Keratinocyte (primary cell): Measurements from ENCODE around the gene MBTPS1. TPM values are rescaled to one million over a fixed set of nuclear protein-coding genes. Genes with fewer than 3 reads are reported as not detected.

Experiments used
- DNase-seq: peaks from one replicate; pipeline ENCODE4 v3.0.0-alpha.2; 2011; ENCODE audit warnings: low read depth, missing footprints, low spot score
- FAIRE-seq: peaks from 2 replicates; lab custom pipeline; 2011; peaks lifted over from hg19 to GRCh38; lab: Jason Lieb, UNC
- H2AFZ ChIP-seq: 2 replicates; pipeline ENCODE4 v1.6.0; 2012; ENCODE audit warnings: low read length, control low read depth, inconsistent platforms; ENCODE audit not compliant: control insufficient read depth
- H3K27ac ChIP-seq: 2 replicates; pipeline ENCODE4 v1.5.1; 2011; ENCODE audit warnings: low read length; ENCODE audit not compliant: control insufficient read depth, insufficient read depth
- H3K27me3 ChIP-seq: 3 replicates; pipeline ENCODE4 v1.6.0; 2011; ENCODE audit warnings: low read length; ENCODE audit not compliant: control insufficient read depth, insufficient read depth; ENCODE audit errors: extremely low read depth
- H3K36me3 ChIP-seq, 2 experiments: 2 replicates in 1 of 2; 3 replicates in 1 of 2; pipeline ENCODE4 v1.5.1; 2011; ENCODE audit warnings: low read length in 2 of 2, mild to moderate bottlenecking in 1 of 2; ENCODE audit not compliant: control insufficient read depth in 2 of 2, insufficient read depth in 2 of 2; ENCODE audit errors: extremely low read depth in 1 of 2
- H3K4me1 ChIP-seq: 3 replicates; pipeline ENCODE4 v1.5.1; 2011; ENCODE audit warnings: low read length; ENCODE audit not compliant: control insufficient read depth, insufficient read depth; ENCODE audit errors: extremely low read depth
- H3K4me2 ChIP-seq: 3 replicates; pipeline ENCODE4 v1.6.0; 2011; ENCODE audit warnings: low read depth, low read length; ENCODE audit not compliant: control insufficient read depth, insufficient read depth; ENCODE audit errors: extremely low read depth
- H3K4me3 ChIP-seq, 3 experiments: fragments of 200-600 bp in 1 of 3; sonication (generic) in 1 of 3; 2 replicates in 2 of 3; 3 replicates in 1 of 3; pipeline ENCODE4 v1.5.1; 2011 to 2016; ENCODE audit warnings: low read length in 3 of 3, mild to moderate bottlenecking in 3 of 3, control low read depth in 2 of 3, inconsistent platforms in 1 of 3, low read depth in 1 of 3, mixed read lengths in 1 of 3, mixed run types in 1 of 3, moderate library complexity in 1 of 3; ENCODE audit not compliant: control insufficient read depth in 2 of 3, insufficient read depth in 2 of 3; ENCODE audit errors: extremely low read depth in 1 of 3
- H3K79me2 ChIP-seq: 2 replicates; pipeline ENCODE4 v1.6.0; 2012; ENCODE audit warnings: low read length; ENCODE audit not compliant: control insufficient read depth, insufficient read depth
- H3K9ac ChIP-seq: 3 replicates; pipeline ENCODE4 v1.6.0; 2011; ENCODE audit warnings: low read length; ENCODE audit not compliant: control insufficient read depth, insufficient read depth; ENCODE audit errors: extremely low read depth
- H3K9me1 ChIP-seq: 3 replicates; pipeline ENCODE4 v1.6.0; 2011; ENCODE audit warnings: low read length; ENCODE audit not compliant: control insufficient read depth, insufficient read depth; ENCODE audit errors: extremely low read depth
- H3K9me3 ChIP-seq: 2 replicates; pipeline ENCODE4 v1.5.1; 2012; ENCODE audit warnings: low read depth, low read length; ENCODE audit not compliant: control insufficient read depth
- H4K20me1 ChIP-seq: 3 replicates; pipeline ENCODE4 v1.6.0; 2011; ENCODE audit warnings: low read length; ENCODE audit not compliant: control insufficient read depth, insufficient read depth; ENCODE audit errors: extremely low read depth
- EZH2 ChIP-seq: IDR thresholded peaks from one replicate; pipeline ENCODE4 v1.6.1; 2012; ENCODE audit warnings: inconsistent platforms, mild to moderate bottlenecking, low read length, moderate library complexity
- dilution Hi-C: fragments of 300-500 bp; cut with MboI; formaldehyde crosslinking; loops from one replicate; pipeline ENCODE4 v1.7.0; 2020; ENCODE audit warnings: low sequenced_read_pairs; ENCODE audit not compliant: extremely low pct_ligation_motif_present
- polyA plus RNA-seq, 5 experiments: library from polyadenylated mRNA; depleted of rRNA in 3 of 5; stranded (reverse) in 3 of 5; stranded (forward) in 1 of 5; unstranded in 1 of 5; fragments of >200 nt; gene quantifications; 1 replicate in 1 of 5; 2 replicates in 3 of 5; 3 replicates in 1 of 5; pipeline versions ENCODE4 v1.2.1 to v1.2.3, GENCODE V29; 2011 to 2012; ENCODE audit warnings: missing spikeins in 2 of 5, low read depth in 1 of 5, low replicate concordance in 1 of 5
- small RNA-seq, 3 experiments: library from RNA; depleted of rRNA; stranded (forward); fragments of <200 nt; gene quantifications; one replicate each; pipeline ENCODE3, GENCODE V24; 2012; ENCODE audit warnings: low read depth in 3 of 3, low replicate concordance in 1 of 3; ENCODE audit not compliant: insufficient read length in 3 of 3
- TF ChIP-seq, protein P1 (sequence below), 3 experiments: IDR thresholded peaks in 1 of 3; conservative IDR thresholded peaks in 1 of 3; optimal IDR thresholded peaks in 1 of 3; 2 replicates in 2 of 3; 3 replicates in 1 of 3; pipeline versions ENCODE3 to v1.5.1; 2011; ENCODE audit warnings: low read length in 3 of 3, mild to moderate bottlenecking in 3 of 3, moderate library complexity in 2 of 3, control low read depth in 1 of 3, inconsistent platforms in 1 of 3; ENCODE audit not compliant: insufficient read depth in 2 of 3; ENCODE audit errors: extremely low read depth in 1 of 3

MBTPS1 gene
- polyA plus RNA-seq, 1 donor (not counting 4 experiments of a cell fraction or from before 2014, with no cell fraction given), result 56.0 TPM

DNA sequence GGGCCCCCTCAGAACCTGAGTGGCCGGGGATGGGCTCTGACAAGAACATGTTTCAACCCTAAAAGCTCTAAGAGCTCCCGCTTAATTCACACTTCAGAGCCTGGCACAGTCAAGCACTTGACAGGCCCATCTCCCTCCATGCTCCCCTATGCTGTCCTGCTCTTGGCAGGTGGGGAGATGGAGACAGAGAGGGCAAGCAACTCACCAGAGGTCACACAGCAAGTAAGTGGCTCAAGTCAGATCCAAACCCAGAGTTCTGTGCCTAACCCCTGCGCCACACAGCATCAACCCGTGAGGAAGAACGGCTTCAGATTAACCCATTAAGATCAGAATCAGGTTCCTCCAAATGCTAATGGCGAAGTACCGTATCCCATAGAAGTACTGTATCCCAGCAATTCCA is 112.3 kb downstream of the MBTPS1 start:
- Histone ChIP-seq H3K9me3 (no peaks in the 10 kb centered on the region), H2AFZ (no peak overlapping the region), H3K4me2 (no peak overlapping the region), H4K20me1 (no peaks in the 10 kb centered on the region), H3K27me3 (peaks cover 21% of the 10 kb centered on the region), H3K9me1 (no peaks in the 10 kb centered on the region), H3K36me3 (no peaks in the 10 kb centered on the region), H3K79me2 (no peaks in the 10 kb centered on the region), H3K27ac (no peak overlapping the region), H3K9ac (no peak overlapping the region), H3K4me1 (no peaks in the 10 kb centered on the region), H3K4me3 (no peak overlapping the region)
- TF ChIP-seq, protein P1, sequence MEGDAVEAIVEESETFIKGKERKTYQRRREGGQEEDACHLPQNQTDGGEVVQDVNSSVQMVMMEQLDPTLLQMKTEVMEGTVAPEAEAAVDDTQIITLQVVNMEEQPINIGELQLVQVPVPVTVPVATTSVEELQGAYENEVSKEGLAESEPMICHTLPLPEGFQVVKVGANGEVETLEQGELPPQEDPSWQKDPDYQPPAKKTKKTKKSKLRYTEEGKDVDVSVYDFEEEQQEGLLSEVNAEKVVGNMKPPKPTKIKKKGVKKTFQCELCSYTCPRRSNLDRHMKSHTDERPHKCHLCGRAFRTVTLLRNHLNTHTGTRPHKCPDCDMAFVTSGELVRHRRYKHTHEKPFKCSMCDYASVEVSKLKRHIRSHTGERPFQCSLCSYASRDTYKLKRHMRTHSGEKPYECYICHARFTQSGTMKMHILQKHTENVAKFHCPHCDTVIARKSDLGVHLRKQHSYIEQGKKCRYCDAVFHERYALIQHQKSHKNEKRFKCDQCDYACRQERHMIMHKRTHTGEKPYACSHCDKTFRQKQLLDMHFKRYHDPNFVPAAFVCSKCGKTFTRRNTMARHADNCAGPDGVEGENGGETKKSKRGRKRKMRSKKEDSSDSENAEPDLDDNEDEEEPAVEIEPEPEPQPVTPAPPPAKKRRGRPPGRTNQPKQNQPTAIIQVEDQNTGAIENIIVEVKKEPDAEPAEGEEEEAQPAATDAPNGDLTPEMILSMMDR (optimal IDR thresholded peaks at IDR 0.05 in 1 of 3, IDR thresholded peaks at IDR 0.05 in 1 of 3, conservative IDR thresholded peaks at IDR 0.05 in 1 of 3; ENCODE audit: extremely low read depth in 1 of 3, insufficient read depth in 2 of 3, low read length in 3 of 3), result no peak
- TF ChIP-seq EZH2, result no peak
- dilution Hi-C loops, result no loop called here
- DNase-seq (no peak), FAIRE-seq (no peak)

Small RNA genes lying within 50 kb of the gene (small RNA-seq; reads per million reads assigned to genes)
- gene RNA5SP432, result 0 reads per million in 3 experiments

Other genes starting within 250 kb of the MBTPS1 start
- gene MLYCD, start 217.8 kb downstream of the MBTPS1 start, polyA plus RNA-seq, result 0.92 to 1.6 TPM (median 1.2 TPM) in 3 replicates
- gene OSGIN1, start 163.7 kb downstream of the MBTPS1 start, polyA plus RNA-seq, result 2.1 to 2.3 TPM (median 2.2 TPM) in 3 replicates
- gene NECAB2, start 148.7 kb downstream of the MBTPS1 start, polyA plus RNA-seq, result 0.13 TPM in 1 of 3 replicates, not detected in the others
- gene SLC38A8, start 74.1 kb downstream of the MBTPS1 start, polyA plus RNA-seq, result not detected in 3 replicates
- gene HSDL1, start 28.2 kb upstream of the MBTPS1 start, polyA plus RNA-seq, result 13.3 to 18.1 TPM (median 14.9 TPM) in 3 replicates
- gene DNAAF1, start 28.4 kb upstream of the MBTPS1 start, polyA plus RNA-seq, result 0.01 TPM in 1 of 3 replicates, not detected in the others
- gene TAF1C, start 70.1 kb upstream of the MBTPS1 start, polyA plus RNA-seq, result 6.5 to 11.4 TPM (median 9.9 TPM) in 3 replicates
- not detected in 3 replicates for gene ADAD2, start 74.2 kb upstream of the MBTPS1 start, polyA plus RNA-seq
- not detected in 3 replicates for gene KCNG4, start 123.1 kb upstream of the MBTPS1 start, polyA plus RNA-seq
- not detected in 3 replicates for gene WFDC1, start 177.9 kb upstream of the MBTPS1 start, polyA plus RNA-seq